IPS-20b (cell line): ENCODE results near the gene PDCL2.

Source experiments
- H3K27ac ChIP-seq: one replicate; pipeline ENCODE4 v1.5.1; 2013; ENCODE audit warnings: low read length
- H3K27me3 ChIP-seq: 2 replicates; pipeline ENCODE4 v1.6.1; 2013; ENCODE audit warnings: mild to moderate bottlenecking, low read length, inconsistent platforms; ENCODE audit not compliant: insufficient read depth
- H3K36me3 ChIP-seq: 2 replicates; pipeline ENCODE4 v1.6.1; 2013; ENCODE audit warnings: low read depth, mild to moderate bottlenecking, inconsistent platforms, low read length, moderate library complexity; ENCODE audit not compliant: insufficient read depth
- H3K4me1 ChIP-seq: 2 replicates; pipeline ENCODE4 v1.6.1; 2013; ENCODE audit warnings: mild to moderate bottlenecking, control low read depth, inconsistent platforms, low read length, moderate library complexity; ENCODE audit not compliant: insufficient read depth
- H3K4me3 ChIP-seq: 2 replicates; pipeline ENCODE4 v1.5.1; 2013; ENCODE audit warnings: mild to moderate bottlenecking, low read length, inconsistent platforms
- H3K9ac ChIP-seq: 2 replicates; pipeline ENCODE4 v1.6.1; 2013; ENCODE audit warnings: low read depth, mild to moderate bottlenecking, inconsistent platforms, low read length, moderate library complexity
- H3K9me3 ChIP-seq: 2 replicates; pipeline ENCODE4 v1.6.1; 2013; ENCODE audit warnings: mild to moderate bottlenecking, low read depth, low read length, inconsistent platforms; ENCODE audit not compliant: insufficient read depth

The PDCL2 gene

GRCh38 chr4:55617587-55618197 is 25.6 kb upstream of the PDCL2 start:
- Histone ChIP-seq H3K4me3 (no peak overlapping the region), H3K36me3 (no peaks in the 10 kb centered on the region), H3K4me1 (no peaks in the 10 kb centered on the region), H3K9ac (no peak overlapping the region), H3K9me3 (no peaks in the 10 kb centered on the region), H3K27ac (no peak overlapping the region), H3K27me3 (no peaks in the 10 kb centered on the region)

- Histone ChIP-seq H3K27me3 (no peaks in the 10 kb centered on the region), H3K27ac (no peak overlapping the region), H3K4me3 (no peak overlapping the region), H3K9ac (no peak overlapping the region), H3K4me1 (no peaks in the 10 kb centered on the region), H3K9me3 (no peaks in the 10 kb centered on the region), H3K36me3 (no peaks in the 10 kb centered on the region; the same call in 1 of the 2 replicates)
Measured at GRCh38 chr4:55615008-55615407, 23.0 kb upstream of the PDCL2 start.

GRCh38 chr4:55613621-55614020 is 21.6 kb upstream of the PDCL2 start:
- H3K9ac ChIP-seq: no peak overlapping the region
- H3K36me3 ChIP-seq: no peaks in the 10 kb centered on the region; the same call in 1 of the 2 replicates
- H3K4me3 ChIP-seq: no peak overlapping the region
- H3K9me3 ChIP-seq: no peaks in the 10 kb centered on the region
- H3K4me1 ChIP-seq: no peaks in the 10 kb centered on the region
- H3K27me3 ChIP-seq: no peaks in the 10 kb centered on the region
- no peak overlapping the region for H3K27ac ChIP-seq

- Histone ChIP-seq H3K36me3 (no peaks in the 10 kb centered on the region; the same call in 1 of the 2 replicates), H3K4me3 (no peak overlapping the region), H3K9ac (no peak overlapping the region), H3K27ac (no peak overlapping the region), H3K27me3 (no peaks in the 10 kb centered on the region), H3K4me1 (no peaks in the 10 kb centered on the region), H3K9me3 (no peaks in the 10 kb centered on the region)
Measured at GRCh38 chr4:55612341-55612740, 20.3 kb upstream of the PDCL2 start.

- no peak overlapping the region for H3K27ac ChIP-seq
- H3K4me3 ChIP-seq: no peak overlapping the region
- no peak overlapping the region for H3K9ac ChIP-seq
- no peaks in the 10 kb centered on the region for H3K27me3 ChIP-seq
- H3K9me3 ChIP-seq: no peaks in the 10 kb centered on the region
- H3K36me3 ChIP-seq: no peaks in the 10 kb centered on the region; the same call in 1 of the 2 replicates
- H3K4me1 ChIP-seq: no peaks in the 10 kb centered on the region
Measured at GRCh38 chr4:55611358-55612059, 19.5 kb upstream of the PDCL2 start.

- Histone ChIP-seq H3K4me1 (no peaks in the 10 kb centered on the region), H3K9me3 (no peaks in the 10 kb centered on the region), H3K36me3 (no peaks in the 10 kb centered on the region; the same call in 1 of the 2 replicates), H3K9ac (no peak overlapping the region), H3K4me3 (no peak overlapping the region), H3K27me3 (no peaks in the 10 kb centered on the region), H3K27ac (no peak overlapping the region)
Measured at GRCh38 chr4:55610381-55610780, 18.3 kb upstream of the PDCL2 start.

- H3K27me3 ChIP-seq: no peaks in the 10 kb centered on the region
- H3K27ac ChIP-seq: no peak overlapping the region
- H3K4me1 ChIP-seq: no peaks in the 10 kb centered on the region
- no peak overlapping the region for H3K9ac ChIP-seq
- H3K4me3 ChIP-seq: no peak overlapping the region
- H3K36me3 ChIP-seq: peaks cover 4% of the 10 kb centered on the region; the same call in 1 of the 2 replicates
- H3K9me3 ChIP-seq: no peaks in the 10 kb centered on the region
Measured at GRCh38 chr4:55609393-55609866, 17.4 kb upstream of the PDCL2 start.

- Histone ChIP-seq H3K36me3 (peaks cover 4% of the 10 kb centered on the region; the same call in 1 of the 2 replicates), H3K4me1 (no peaks in the 10 kb centered on the region), H3K9me3 (no peaks in the 10 kb centered on the region), H3K9ac (no peak overlapping the region), H3K27ac (no peak overlapping the region), H3K27me3 (no peaks in the 10 kb centered on the region), H3K4me3 (no peak overlapping the region)
Measured at GRCh38 chr4:55608591-55608990, 16.5 kb upstream of the PDCL2 start.

GRCh38 chr4:55604996-55605395 is 13.0 kb upstream of the PDCL2 start:
- Histone ChIP-seq H3K36me3 (peaks cover 8% of the 10 kb centered on the region; the same call in 1 of the 2 replicates), H3K27me3 (no peaks in the 10 kb centered on the region), H3K4me3 (no peak overlapping the region), H3K27ac (no peak overlapping the region), H3K4me1 (no peaks in the 10 kb centered on the region), H3K9ac (no peak overlapping the region), H3K9me3 (no peaks in the 10 kb centered on the region)

- no peak overlapping the region for H3K9ac ChIP-seq
- H3K27me3 ChIP-seq: no peaks in the 10 kb centered on the region
- H3K4me1 ChIP-seq: no peaks in the 10 kb centered on the region
- no peak overlapping the region for H3K4me3 ChIP-seq
- no peaks in the 10 kb centered on the region for H3K9me3 ChIP-seq
- H3K36me3 ChIP-seq: peaks cover 9% of the 10 kb centered on the region; the same call in 1 of the 2 replicates
- H3K27ac ChIP-seq: no peak overlapping the region
Measured at GRCh38 chr4:55600640-55601039, 8.6 kb upstream of the PDCL2 start.

- Histone ChIP-seq H3K27ac (no peak overlapping the region), H3K36me3 (peaks cover 4% of the 10 kb centered on the region; the same call in 1 of the 2 replicates), H3K27me3 (no peaks in the 10 kb centered on the region), H3K9ac (no peak overlapping the region), H3K4me3 (no peak overlapping the region), H3K4me1 (no peaks in the 10 kb centered on the region), H3K9me3 (no peaks in the 10 kb centered on the region)
Measured at GRCh38 chr4:55598641-55599040, 6.6 kb upstream of the PDCL2 start.

GRCh38 chr4:55588160-55588559 is 3.9 kb downstream of the PDCL2 start:
- no peaks in the 10 kb centered on the region for H3K36me3 ChIP-seq
- H3K27ac ChIP-seq: no peak overlapping the region
- H3K9ac ChIP-seq: no peak overlapping the region
- no peak overlapping the region for H3K4me3 ChIP-seq
- peaks cover 4% of the 10 kb centered on the region; the same call in 1 of the 2 replicates for H3K4me1 ChIP-seq
- peaks cover 6% of the 10 kb centered on the region; the same call in 1 of the 2 replicates for H3K9me3 ChIP-seq
- H3K27me3 ChIP-seq: no peaks in the 10 kb centered on the region
